ENCODE results near the gene SULT6B1. TPM values are rescaled to one million over a fixed set of nuclear protein-coding genes. Genes with fewer than 3 reads are reported as not detected.

Gene SULT6B1
- total and polyA plus RNA-seq, 12 donors: not detected

- ATAC-seq (no peak), DNase-seq (no peak)
- Histone ChIP-seq H3K9me3 (peaks cover 0 to 24% (median 0%) of the 10 kb centered on the region in 11 donors), H3K4me3 (no peak overlapping the region), H3K4me1 (peaks cover 0 to 4% (median 0%) of the 10 kb centered on the region in 9 donors), H3K36me3 (no peaks in the 10 kb centered on the region), H3K27me3 (no peaks in the 10 kb centered on the region), H3K27ac (no peak overlapping the region)
- intact Hi-C loops (cut with DNase I): loop anchor here in 1 of 10 donors (5.0 kb wide), 1 partner anchor 720 kb away; no protein-coding TSS in a partner anchor
- no peak for TF ChIP-seq CTCF (IDR thresholded peaks at IDR 0.05)
- WGBS, 2 donors: 95 to 97% methylated on average over 3 of the region's 3 CpGs
Observed at GRCh38 chr2:37167636-37168180, 20.8 kb downstream of the SULT6B1 start.

GRCh38 chr2:37164757-37165156, 23.7 kb downstream of the SULT6B1 start:
- Histone ChIP-seq H3K27ac (no peak overlapping the region), H3K36me3 (no peaks in the 10 kb centered on the region), H3K4me3 (no peak overlapping the region), H3K9me3 (peaks cover 0 to 24% (median 0%) of the 10 kb centered on the region in 11 donors), H3K27me3 (no peaks in the 10 kb centered on the region), H3K4me1 (peaks cover 0 to 4% (median 0%) of the 10 kb centered on the region in 9 donors)
- intact Hi-C loops (cut with DNase I): loop anchor here in 1 of 10 donors (5.0 kb wide), 1 partner anchor 723 kb away; no protein-coding TSS in a partner anchor
- TF ChIP-seq CTCF (IDR thresholded peaks at IDR 0.05): no peak
- ATAC-seq (no peak), DNase-seq (no peak)
- WGBS, 2 donors: 83 to 92% methylated on average over 1 of the region's 1 CpG

- 10 to 12% methylated on average over 46 to 55 of the region's 55 CpGs for WGBS, 2 donors
- DNase-seq: peak; percentile 83 to 88
Observed at GRCh38 chr2:37156857-37157714, 31.4 kb downstream of the SULT6B1 start, which contains the start of gene EIF2AK2. Gene EIF2AK2 (minus strand): TSS chr2:37156980. CDS start chr2:37147806, 9,174 bp downstream.

More at GRCh38 chr2:37156857-37157714, 31.4 kb downstream of the SULT6B1 start, which contains the start of gene EIF2AK2:
- H3K4me3 ChIP-seq: peak within 1 kb of the TSS; percentile 69 to 98 (median 90)
- no peaks in the 10 kb centered on the region for H3K27me3 ChIP-seq
- peaks cover 4 to 48% (median 16%) of the 10 kb centered on the region in 9 donors for H3K4me1 ChIP-seq
- peak; percentile 84 to 95 (median 89) for ATAC-seq
- peaks cover 0 to 22% (median 0%) of the 10 kb centered on the region in 9 donors for H3K36me3 ChIP-seq
- intact Hi-C loops (cut with DNase I): loop anchor here in 1 of 10 donors (5.0 kb wide), 1 partner anchor 40 kb away; the partner anchor contains the start of gene CEBPZOS
- TF ChIP-seq CTCF (IDR thresholded peaks at IDR 0.05): no peak
- H3K27ac ChIP-seq: peak within 1 kb of the TSS; percentile 85 to 96 (median 94)
- H3K9me3 ChIP-seq: no peaks in the 10 kb centered on the region
